Right lobe of liver (tissue), 6 donors: ENCODE data around the gene PPP1R14B. TPM values are rescaled to one million over a fixed set of nuclear protein-coding genes. Genes with fewer than 3 reads are reported as not detected.
A peak's percentile ranks its signal among the peaks of the same experiment; 100 is the strongest.

Source experiments
- ATAC-seq, 4 donors: fragments of 200-7000 bp; cut with Tn5 transposase; one replicate each; pipeline ENCODE4 v1.9.1; 2020; ENCODE audit warnings: mild to moderate bottlenecking in 4 of 4, moderate library complexity in 4 of 4
- DNase-seq, 3 donors: peaks; one replicate each; pipeline ENCODE4 v3.0.0-alpha.2; 2020
- H3K27ac ChIP-seq, 3 donors: fragments of 200-600 bp; one replicate each; pipeline ENCODE4 v1.8.0; 2022
- H3K27me3 ChIP-seq, 2 donors: fragments of 200-600 bp; one replicate each; pipeline ENCODE4 v1.8.0; 2022
- H3K36me3 ChIP-seq, 4 donors: fragments of 200-600 bp; sonication (generic) in 1 of 4; one replicate each; pipeline versions ENCODE4 v1.5.1 to v1.8.0; 2017 to 2022; ENCODE audit warnings: control low read depth in 1 of 4
- H3K4me1 ChIP-seq, 4 donors: fragments of 200-600 bp; sonication (generic) in 1 of 4; one replicate each; pipeline versions ENCODE4 v1.5.1 to v1.8.0; 2017 to 2022; ENCODE audit warnings: control low read depth in 1 of 4
- H3K4me3 ChIP-seq, 3 donors: fragments of 200-600 bp; one replicate each; pipeline ENCODE4 v1.8.0; 2022
- H3K9me3 ChIP-seq, 4 donors: fragments of 200-600 bp; sonication (generic) in 1 of 4; one replicate each; pipeline versions ENCODE4 v1.5.1 to v1.8.0; 2017 to 2022; ENCODE audit warnings: control low read depth in 1 of 4
- POLR2A ChIP-seq: fragments of 450-650 bp; IDR thresholded peaks from one replicate; pipeline ENCODE4 v1.6.1; 2017; ENCODE audit warnings: antibody characterized with exemption, mild to moderate bottlenecking
- WGBS: methylation state at CpG from one replicate; pipeline ENCODE4 v1.1.6; 2018; ENCODE audit warnings: low coverage, low lambda C conversion rate; ENCODE audit not compliant: insufficient coverage; ENCODE audit errors: missing lambda C conversion rate; 5-methylcytosine and 5-hydroxymethylcytosine counted together
- intact Hi-C, 2 donors: fragments of 100-400 bp; cut with DNase I; formaldehyde crosslinking; loops; one replicate each; pipeline versions ENCODE4 v1.11.2 to v1.14.1; 2022
- total RNA-seq, 6 experiments: library from RNA; depleted of rRNA in 2 of 6; stranded (reverse); fragments of >200 nt in 2 of 6; fragmentation: NEBNext Ultra II Directional in 3 of 6; extraction: Animal tissue kit (Norgen Biotek cat#: 25700) in 3 of 6; gene quantifications; one replicate each; pipeline versions ENCODE4 v1.1.0 to v1.2.4, GENCODE V29; 2016 to 2023
- TF ChIP-seq, protein P1 (sequence below), 4 donors: fragments of 200-600 bp in 3 of 4; fragments of 450-650 bp in 1 of 4; IDR thresholded peaks; one replicate each; pipeline versions ENCODE4 v1.5.1 to v1.8.0; 2016 to 2022; ENCODE audit warnings: antibody characterized with exemption in 4 of 4, mild to moderate bottlenecking in 2 of 4
- donor health status: DM: no; HTN: yes; CAD: no.
- donor health status: DM: no; HTN: no; CAD: no.
- donor health status: DM: no; HTN: no; CAD: no.
- donor health status: DM: no; HTN: yes; CAD: no.
- donor health status: DM: no; HTN: yes; CAD: no.

The PPP1R14B gene
- total RNA-seq, 6 experiments from 2014 or later, result 34.1 to 90.3 (median 49.7) TPM

DNA sequence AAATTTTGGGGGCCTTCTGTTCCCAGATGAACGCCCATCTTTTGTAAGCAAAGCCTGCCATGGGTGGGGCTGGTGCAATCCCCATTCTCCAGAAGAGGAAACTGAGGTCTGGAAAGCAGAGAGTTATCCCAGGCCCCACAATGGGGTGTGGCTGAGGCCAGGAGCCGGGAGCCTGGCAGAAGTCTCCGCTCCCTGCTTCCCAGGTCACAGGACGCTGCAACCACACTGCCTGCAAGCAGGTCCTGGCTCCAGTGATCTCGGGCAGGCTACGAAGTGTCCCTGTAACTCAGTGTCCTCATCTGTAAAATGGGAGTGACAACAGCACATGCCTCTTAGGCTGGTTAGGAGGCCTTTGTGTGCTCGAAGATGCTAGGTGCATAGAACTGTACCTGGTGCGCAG is 6.3 kb upstream of the PPP1R14B start:
- Histone ChIP-seq H3K27ac (no peak overlapping the region), H3K36me3 (peaks cover 0 to 5% (median 0%) of the 10 kb centered on the region in 4 donors), H3K4me3 (no peak overlapping the region), H3K27me3 (no peaks in the 10 kb centered on the region), H3K4me1 (peaks cover 0 to 20% (median 10%) of the 10 kb centered on the region in 4 donors), H3K9me3 (no peaks in the 10 kb centered on the region)
- DNase-seq (no peak), ATAC-seq (no peak)
- 71% methylated on average over 6 of the region's 8 CpGs for WGBS
- intact Hi-C loops, result no loop called here
- no peak for TF ChIP-seq POLR2A
- TF ChIP-seq, protein P1, sequence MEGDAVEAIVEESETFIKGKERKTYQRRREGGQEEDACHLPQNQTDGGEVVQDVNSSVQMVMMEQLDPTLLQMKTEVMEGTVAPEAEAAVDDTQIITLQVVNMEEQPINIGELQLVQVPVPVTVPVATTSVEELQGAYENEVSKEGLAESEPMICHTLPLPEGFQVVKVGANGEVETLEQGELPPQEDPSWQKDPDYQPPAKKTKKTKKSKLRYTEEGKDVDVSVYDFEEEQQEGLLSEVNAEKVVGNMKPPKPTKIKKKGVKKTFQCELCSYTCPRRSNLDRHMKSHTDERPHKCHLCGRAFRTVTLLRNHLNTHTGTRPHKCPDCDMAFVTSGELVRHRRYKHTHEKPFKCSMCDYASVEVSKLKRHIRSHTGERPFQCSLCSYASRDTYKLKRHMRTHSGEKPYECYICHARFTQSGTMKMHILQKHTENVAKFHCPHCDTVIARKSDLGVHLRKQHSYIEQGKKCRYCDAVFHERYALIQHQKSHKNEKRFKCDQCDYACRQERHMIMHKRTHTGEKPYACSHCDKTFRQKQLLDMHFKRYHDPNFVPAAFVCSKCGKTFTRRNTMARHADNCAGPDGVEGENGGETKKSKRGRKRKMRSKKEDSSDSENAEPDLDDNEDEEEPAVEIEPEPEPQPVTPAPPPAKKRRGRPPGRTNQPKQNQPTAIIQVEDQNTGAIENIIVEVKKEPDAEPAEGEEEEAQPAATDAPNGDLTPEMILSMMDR (IDR thresholded peaks at IDR 0.05), result no peak

DNA sequence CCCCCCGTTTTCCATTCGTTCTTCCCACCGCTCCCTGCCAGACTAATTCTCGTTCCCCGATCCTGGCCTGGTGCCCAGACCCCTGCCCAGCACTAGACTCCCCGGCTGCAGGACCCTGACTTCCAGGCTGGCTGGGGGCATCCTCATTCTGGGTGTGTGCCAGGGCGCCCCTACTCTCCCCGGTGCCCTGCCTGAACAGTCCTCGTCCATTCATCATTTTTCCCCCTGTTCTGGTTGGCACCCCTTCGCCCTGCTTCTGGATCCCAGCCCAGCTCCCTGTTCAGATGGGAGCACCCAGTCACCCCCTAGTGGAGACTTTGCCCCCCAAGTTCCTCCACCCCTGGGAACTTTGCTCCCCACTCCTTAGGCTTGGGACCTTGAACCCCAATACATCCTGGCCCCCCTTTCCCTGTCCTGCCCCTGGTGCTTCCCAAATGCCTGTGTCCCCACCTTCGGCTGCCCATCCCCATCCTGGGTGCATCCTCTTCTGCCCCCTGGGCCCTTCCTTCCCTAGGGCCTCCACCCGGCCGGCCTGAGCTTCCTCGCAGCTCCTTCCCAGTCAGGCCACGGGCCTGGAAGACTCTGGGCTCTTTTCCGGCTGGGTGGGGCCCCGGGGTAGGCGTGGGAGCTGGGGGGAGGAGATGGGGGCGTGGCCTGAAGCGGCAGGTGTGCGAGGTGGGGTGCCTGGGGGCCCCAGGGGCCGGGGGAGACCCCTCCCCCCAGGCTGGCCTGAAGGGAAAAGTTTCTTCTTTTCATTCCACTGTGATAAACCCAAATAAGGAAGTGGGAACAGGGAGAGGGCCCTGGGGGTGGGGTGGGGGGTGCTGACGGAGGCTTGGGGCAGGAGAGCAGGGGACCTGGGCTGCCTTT is 5.5 kb upstream of the PPP1R14B start:
- no peaks in the 10 kb centered on the region for H3K9me3 ChIP-seq
- intact Hi-C loops, result no loop called here
- H3K27me3 ChIP-seq, result no peaks in the 10 kb centered on the region
- peak in 1 of 3 donors; percentile 44 for DNase-seq
- H3K4me1 ChIP-seq, result peaks cover 0 to 25% (median 12%) of the 10 kb centered on the region in 4 donors
- ATAC-seq, result peak in 3 of 4 donors; percentile 1 to 16 (median 12)
- H3K27ac ChIP-seq, result peak overlapping the region; percentile 44 to 69 (median 63)
- peaks cover 0 to 5% (median 0%) of the 10 kb centered on the region in 4 donors for H3K36me3 ChIP-seq
- TF ChIP-seq POLR2A, result no peak
- TF ChIP-seq, protein P1 (IDR thresholded peaks at IDR 0.05), result no peak
- H3K4me3 ChIP-seq, result peak overlapping the region; percentile 72 to 87 (median 85)
- WGBS, result 11% methylated on average over 19 of the region's 23 CpGs

DNA sequence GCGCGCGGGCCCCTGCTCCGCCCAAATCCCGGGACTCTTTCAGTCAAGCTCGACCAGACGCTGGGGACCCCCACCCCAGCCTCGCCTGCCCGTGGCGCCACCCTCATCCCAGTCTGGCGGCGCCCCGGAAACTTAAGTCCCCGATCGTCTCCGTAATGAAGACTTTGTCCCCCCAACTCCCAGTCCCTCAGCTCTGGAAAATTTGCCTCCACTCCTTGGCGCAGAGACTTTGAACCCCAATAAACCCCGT is 4.9 kb upstream of the PPP1R14B start:
- H3K4me3 ChIP-seq, result peak overlapping the region; percentile 72 to 87 (median 85)
- intact Hi-C loops, result no loop called here
- H3K27ac ChIP-seq, result peak overlapping the region; percentile 44 to 69 (median 63)
- H3K4me1 ChIP-seq, result peaks cover 0 to 25% (median 12%) of the 10 kb centered on the region in 4 donors
- peaks cover 0 to 5% (median 0%) of the 10 kb centered on the region in 4 donors for H3K36me3 ChIP-seq
- TF ChIP-seq POLR2A, result no peak
- DNase-seq (peak in 1 of 3 donors; percentile 44), ATAC-seq (no peak)
- H3K9me3 ChIP-seq, result no peaks in the 10 kb centered on the region
- H3K27me3 ChIP-seq, result no peaks in the 10 kb centered on the region
- 7% methylated on average over 2 of the region's 18 CpGs for WGBS

DNA sequence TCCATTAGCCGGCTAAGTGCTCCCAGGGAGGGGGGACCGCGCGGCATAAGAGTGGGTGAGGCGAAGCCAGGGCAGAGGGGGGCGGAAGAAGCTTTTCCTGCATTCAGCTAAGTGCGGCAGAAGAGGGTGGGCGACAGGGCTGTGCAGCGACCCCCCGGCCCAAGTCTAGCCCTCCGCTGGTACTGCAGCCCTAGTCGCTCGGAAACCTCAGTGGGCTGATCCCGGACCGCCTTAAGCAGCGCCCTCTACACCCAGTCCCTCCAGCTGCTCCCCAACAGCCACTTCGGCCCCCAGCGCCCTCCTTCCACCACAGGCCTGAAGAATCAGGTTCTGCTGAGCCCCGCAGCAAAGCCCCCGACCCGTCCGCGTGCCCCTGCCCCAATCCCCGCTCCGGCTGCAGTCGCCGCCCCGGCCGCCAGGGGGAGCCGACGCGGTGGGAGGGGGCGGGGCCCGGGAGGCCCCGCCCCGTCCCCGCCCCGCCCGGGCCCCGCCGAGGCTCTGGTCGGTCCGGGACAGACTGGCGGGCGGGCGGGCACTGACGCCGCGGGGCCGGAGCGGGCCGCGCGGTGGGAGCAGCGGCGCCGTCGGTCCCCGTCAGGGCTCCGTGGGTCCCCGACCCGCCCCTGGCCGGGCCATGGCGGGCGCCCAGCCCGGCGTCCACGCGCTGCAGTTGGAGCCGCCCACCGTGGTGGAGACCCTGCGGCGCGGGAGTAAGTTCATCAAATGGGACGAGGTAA is 4.4 kb upstream of the PPP1R14B start, which contains the start of gene PLCB3:
PLCB3 (plus strand) TSS at position 515 of the 737 bp plus-strand sequence; CDS start at position 635, 120 bp downstream.
- WGBS, result 4% methylated on average over 17 of the region's 75 CpGs
- Histone ChIP-seq H3K4me3 (peak within 1 kb of the TSS; percentile 72 to 87 (median 85)), H3K9me3 (no peaks in the 10 kb centered on the region), H3K27me3 (no peaks in the 10 kb centered on the region), H3K27ac (peak within 1 kb of the TSS; percentile 44 to 69 (median 63)), H3K36me3 (no peaks in the 10 kb centered on the region), H3K4me1 (peaks cover 0 to 25% (median 12%) of the 10 kb centered on the region in 4 donors)
- TF ChIP-seq, protein P1 (IDR thresholded peaks at IDR 0.05), result peak; percentile 64 to 88 (median 76)
- TF ChIP-seq POLR2A, result peak; percentile 79
- intact Hi-C loops, result no loop called here
- peak in 2 of 3 donors; percentile 74 to 76 for DNase-seq
- peak; percentile 56 to 77 (median 62) for ATAC-seq
